NOMO-1 treated with dmso at 0.1 percent for 144 hours (cell line): ENCODE measurements around the gene TP53I11.

Source experiments
- DNase-seq: peaks from one replicate; lab custom pipeline; 2025; ENCODE audit not compliant: unreplicated experiment; lab: John Stamatoyannopoulos, UW

Gene TP53I11

GRCh38 chr11:44916331-44916730, 34.4 kb downstream of the TP53I11 start:
- DNase-seq: no peak

- peak; percentile 45 for DNase-seq
Measured at GRCh38 chr11:44915621-44916020, 35.1 kb downstream of the TP53I11 start.

GRCh38 chr11:44915004-44915403, 35.7 kb downstream of the TP53I11 start:
- no peak for DNase-seq

- DNase-seq: no peak
Measured at GRCh38 chr11:44914105-44914504, 36.6 kb downstream of the TP53I11 start.

GRCh38 chr11:44913502-44913901, 37.2 kb downstream of the TP53I11 start:
- DNase-seq: no peak

GRCh38 chr11:44912270-44912987, 38.3 kb downstream of the TP53I11 start:
- DNase-seq: no peak

GRCh38 chr11:44911029-44911814, 39.5 kb downstream of the TP53I11 start:
- peak; percentile 34 for DNase-seq

GRCh38 chr11:44910591-44910990, 40.1 kb downstream of the TP53I11 start:
- no peak for DNase-seq

- no peak for DNase-seq
Measured at GRCh38 chr11:44909557-44909956, 41.1 kb downstream of the TP53I11 start.

GRCh38 chr11:44906649-44907048, 44.0 kb downstream of the TP53I11 start:
- DNase-seq: no peak

GRCh38 chr11:44905131-44905866, 45.4 kb downstream of the TP53I11 start:
- no peak for DNase-seq

GRCh38 chr11:44904261-44905020, 46.2 kb downstream of the TP53I11 start:
- DNase-seq: no peak

GRCh38 chr11:44903518-44903917, 47.2 kb downstream of the TP53I11 start:
- no peak for DNase-seq

- no peak for DNase-seq
Measured at GRCh38 chr11:44903035-44903434, 47.6 kb downstream of the TP53I11 start.

GRCh38 chr11:44901786-44902185, 48.9 kb downstream of the TP53I11 start:
- DNase-seq: no peak

- no peak for DNase-seq
Measured at GRCh38 chr11:44901120-44901633, 49.5 kb downstream of the TP53I11 start.

GRCh38 chr11:44899959-44900358, 50.7 kb downstream of the TP53I11 start:
- DNase-seq: no peak

- peak; percentile 29 for DNase-seq
Measured at GRCh38 chr11:44893846-44894617, 56.7 kb downstream of the TP53I11 start.

- no peak for DNase-seq
Measured at GRCh38 chr11:44893308-44893822, 57.3 kb downstream of the TP53I11 start.

GRCh38 chr11:44892843-44893242, 57.8 kb downstream of the TP53I11 start:
- DNase-seq: no peak
